NCI-H526 (cell line): ENCODE data around the gene PLIN3.
A peak's percentile ranks its signal among the peaks of the same experiment; 100 is the strongest.
"Not testable (repeated sequence)": the region's sequence is repeated elsewhere in the genome, so short reads cannot be mapped to it uniquely, and the experiment has no call there.

Source experiments
- DNase-seq, 2 experiments: peaks; one replicate each; lab custom pipeline; 2025; lab: John Stamatoyannopoulos, UW

PLIN3 gene, protein sequence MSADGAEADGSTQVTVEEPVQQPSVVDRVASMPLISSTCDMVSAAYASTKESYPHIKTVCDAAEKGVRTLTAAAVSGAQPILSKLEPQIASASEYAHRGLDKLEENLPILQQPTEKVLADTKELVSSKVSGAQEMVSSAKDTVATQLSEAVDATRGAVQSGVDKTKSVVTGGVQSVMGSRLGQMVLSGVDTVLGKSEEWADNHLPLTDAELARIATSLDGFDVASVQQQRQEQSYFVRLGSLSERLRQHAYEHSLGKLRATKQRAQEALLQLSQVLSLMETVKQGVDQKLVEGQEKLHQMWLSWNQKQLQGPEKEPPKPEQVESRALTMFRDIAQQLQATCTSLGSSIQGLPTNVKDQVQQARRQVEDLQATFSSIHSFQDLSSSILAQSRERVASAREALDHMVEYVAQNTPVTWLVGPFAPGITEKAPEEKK

DNA sequence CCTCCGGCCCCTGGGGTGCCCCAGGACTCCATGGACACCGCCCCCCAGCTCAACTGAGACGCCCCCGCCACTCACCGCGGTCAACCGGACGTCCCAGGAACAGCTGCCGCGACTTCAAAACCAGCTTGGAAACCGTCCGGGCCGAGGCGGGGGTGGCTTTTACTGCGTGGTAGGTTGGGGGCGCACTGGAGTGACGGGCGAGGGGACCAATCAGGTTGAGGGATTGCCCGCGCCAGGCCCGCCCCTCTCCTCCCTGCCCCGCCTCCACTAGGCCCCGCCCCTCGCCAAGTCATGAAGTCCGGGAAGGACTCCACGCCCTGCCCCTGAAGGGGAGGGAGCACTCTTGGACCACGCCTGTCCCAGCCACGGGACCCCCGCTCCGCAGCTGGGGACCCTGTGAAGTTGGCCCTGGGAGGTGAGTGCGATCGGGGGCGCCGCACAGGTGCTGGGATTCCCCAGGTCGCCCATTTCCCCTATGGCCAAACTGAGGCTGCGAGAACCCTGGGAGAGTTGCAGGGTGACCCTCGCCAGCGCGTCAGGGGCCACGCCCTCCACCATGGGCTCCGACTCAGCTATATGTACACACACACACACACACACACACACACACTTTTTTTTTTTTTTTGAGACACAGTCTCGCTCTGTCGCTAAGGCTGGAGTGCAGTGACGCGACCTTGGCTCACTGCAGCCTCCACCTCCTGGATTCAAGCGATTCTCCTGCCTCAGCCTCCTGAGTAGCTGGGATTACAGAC is at the start of gene PLIN3:
Gene PLIN3 (minus strand): TSS at position 134 of the 752 bp plus-strand sequence. CDS start 6,273 bp downstream, outside the sequence.
- peak; percentile 22 to 82 for DNase-seq

DNA sequence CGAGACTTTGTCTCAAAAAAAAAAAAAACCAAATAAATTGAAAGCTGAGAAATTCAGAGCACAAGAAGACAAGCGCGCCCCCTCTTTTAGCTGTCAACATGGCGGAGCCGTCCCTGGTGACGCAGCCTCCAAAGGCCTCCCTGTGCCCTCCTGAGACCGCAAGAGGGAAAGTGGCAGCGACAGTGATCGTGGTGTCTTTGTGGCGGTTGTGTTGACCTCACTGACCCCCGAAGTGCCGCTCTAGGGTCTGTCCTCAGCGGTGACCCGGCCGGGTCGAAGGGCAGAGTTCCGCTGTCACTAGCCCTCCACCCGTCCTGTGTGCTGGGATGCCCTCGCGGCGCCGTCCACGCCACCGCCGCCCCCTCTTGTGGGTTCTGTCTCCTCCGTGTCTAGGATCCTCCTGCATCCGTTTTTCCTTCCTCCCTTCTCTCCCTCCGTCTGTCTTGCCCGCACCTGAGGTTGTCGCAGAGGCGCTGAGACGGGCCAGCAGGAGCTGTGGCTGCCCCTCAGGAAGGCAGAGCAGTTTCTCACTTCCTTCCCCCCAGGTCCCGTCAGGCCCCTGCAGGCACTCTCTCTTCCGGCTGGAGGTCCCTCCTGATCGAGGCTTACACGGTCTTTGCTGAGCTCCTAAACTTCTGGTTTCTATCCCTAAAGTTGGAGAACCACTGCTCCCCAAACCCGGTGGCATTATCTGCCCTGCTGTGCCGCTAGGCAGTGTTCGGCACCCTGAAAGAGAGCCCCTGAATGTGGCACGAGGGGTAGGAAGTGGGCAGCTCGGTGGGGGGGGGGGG is 49.0 kb upstream of the PLIN3 start:
- no peak for DNase-seq

DNA sequence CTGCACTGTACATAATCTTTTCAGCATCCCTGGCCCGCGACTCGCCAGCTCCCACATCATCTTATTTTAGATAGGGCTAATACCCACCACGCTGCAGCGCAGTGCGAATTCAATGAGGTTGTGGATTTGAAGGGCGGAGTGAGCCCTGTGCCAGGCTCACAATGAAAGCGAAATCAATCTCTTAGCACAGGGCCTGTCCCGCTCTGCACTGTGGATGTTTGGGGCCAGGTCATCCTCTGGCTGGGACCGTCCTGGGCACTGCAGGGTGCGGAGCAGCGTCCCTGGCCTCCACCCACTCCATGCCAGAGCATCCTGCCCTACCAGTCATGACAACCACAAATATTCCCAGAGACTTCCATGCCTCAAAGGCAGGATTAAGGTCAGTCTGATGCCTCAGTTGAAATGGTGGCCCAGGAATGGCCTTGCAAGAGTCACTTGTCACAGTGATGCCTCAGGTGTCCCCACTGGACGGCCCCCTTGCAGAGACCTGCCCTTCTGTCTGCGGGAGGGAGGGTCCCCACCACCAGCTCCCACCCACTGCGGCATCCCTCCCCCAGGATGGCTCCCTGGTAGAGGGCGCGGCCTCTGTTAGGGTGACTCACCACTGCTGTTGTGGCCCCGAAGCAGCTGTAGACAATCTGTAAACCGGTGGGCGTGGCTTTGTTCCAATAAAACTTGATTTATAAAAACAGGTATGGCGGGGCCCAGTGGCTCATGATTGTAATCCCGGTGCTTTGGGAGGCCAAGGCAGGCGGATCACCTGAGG is 47.5 kb upstream of the PLIN3 start:
- no peak for DNase-seq

DNA sequence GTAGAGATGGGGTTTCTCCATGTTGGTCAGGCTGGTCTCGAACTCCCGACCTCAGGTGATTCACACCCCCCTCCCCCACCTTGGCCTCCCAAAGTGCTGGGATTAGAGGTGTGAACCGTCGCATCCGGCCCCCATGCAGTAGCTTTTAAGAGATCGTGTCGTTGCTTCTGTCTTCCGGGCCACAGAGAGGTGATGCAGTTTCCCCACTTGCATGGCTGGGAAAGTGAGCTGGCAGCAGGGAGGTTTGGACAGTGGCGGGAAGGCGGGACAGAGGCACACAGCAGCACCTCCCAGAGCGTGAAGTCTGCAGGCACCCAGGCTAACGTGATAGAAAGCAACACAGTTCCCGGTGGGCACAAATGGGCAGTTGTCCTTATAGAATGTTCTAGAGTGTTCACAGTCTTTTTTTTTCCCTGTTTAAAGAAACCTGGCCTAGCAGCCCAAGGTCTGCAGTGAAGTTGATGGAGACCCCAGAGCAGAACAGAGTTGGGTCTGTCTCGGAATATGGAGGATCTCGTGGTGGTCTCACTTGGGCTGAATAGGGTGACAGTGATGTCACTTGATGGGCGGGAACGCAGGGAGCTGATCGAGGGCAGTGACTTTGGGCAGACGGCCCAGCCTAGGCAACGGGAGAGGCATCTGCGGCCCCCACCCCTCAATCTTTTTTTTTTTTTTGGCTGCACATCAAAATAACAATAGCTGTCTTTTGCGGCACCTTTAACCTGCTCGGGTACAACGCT is 46.7 kb upstream of the PLIN3 start:
- no peak for DNase-seq

DNA sequence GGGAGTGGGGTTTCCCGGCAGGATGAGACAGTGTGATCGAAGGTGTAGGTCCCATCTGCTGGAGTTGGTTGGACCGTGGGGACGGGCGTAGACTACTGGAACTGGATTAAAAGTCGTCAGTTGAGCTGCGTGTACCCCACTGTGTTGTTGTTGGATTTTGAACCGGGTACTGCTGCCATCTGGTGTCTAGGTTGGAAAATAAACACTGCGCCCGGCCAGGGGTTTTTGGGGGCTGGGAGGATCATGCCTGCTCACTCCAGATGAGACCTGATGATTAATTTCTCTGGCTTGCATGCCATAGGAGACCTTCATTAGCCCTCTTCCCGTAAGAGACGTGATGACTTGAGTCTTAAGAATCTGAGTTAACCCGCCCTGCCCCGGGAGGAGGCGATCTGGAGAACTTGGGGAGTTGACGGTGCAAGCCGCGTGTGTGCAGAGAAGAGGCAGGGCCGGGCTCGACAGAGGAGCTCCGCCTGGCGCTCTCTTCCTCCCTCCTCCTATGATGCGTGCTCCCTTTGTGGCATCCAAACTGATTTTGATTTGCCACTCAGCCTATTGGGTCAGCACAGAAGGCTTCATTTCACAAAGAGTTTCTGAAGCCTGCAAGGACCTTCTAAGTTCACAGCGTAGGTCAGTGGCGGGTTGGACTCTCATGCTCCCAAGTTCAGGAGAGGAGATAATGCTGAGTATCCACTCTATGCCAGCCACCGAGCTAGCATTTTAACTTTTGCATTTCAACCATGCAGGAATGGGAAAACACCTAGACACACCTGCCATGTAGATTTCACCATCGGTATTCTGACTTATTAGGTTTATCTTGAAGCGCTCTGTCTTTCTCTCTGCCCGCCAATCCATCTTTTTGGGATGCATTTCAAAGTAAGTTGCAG is 44.6 kb upstream of the PLIN3 start:
- DNase-seq = peak; percentile 44 to 65

DNA sequence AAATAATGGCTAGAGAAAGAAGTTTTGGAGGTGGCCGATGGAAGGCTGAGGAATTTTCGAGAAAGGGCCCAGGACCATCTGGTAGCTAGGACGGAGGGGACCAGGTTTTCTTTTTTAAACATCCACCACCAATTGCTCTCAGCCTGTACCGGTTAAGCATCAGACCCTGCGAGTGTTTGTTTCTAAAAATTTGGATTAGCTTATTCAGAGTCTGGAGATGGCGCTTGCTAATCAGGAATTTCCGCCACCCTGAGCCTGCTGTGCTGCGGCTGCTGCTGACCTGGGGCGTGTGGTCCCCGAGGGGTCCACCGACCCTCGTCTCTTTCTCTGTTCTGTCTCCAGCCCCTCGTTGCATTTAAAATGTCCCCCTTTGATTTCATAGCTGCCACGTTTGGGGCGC is 43.8 kb upstream of the PLIN3 start:
- no peak for DNase-seq

DNA sequence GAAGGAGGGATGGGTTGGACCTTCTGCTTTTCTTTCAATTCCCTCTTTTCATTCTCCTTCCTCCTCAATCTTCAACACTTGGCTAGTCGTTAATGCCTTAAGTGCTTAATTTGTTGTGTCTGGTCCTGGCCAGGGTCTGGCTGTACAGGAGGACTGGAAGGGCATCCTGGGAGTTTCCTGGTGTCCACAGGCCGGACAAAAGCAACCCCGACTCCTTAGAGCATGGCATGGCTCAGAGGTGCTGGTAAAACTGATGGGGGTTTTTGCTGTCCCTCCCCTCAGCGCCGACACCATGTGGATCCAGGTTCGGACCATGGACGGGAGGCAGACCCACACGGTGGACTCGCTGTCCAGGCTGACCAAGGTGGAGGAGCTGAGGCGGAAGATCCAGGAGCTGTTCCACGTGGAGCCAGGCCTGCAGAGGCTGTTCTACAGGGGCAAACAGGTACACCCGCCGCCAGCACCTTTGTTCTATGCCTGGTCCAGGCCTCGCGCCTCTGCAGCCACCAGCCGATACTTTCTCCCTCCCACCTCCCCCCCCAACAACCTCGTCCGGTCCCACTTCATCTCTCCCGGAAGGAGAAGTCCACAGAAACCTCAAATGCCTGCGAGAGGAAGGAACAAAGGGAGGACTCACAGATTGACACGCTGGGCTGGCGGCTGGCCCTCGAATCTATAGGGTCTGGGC is 43.3 kb upstream of the PLIN3 start:
- peak in 1 of 2 experiments; percentile 31 for DNase-seq

DNA sequence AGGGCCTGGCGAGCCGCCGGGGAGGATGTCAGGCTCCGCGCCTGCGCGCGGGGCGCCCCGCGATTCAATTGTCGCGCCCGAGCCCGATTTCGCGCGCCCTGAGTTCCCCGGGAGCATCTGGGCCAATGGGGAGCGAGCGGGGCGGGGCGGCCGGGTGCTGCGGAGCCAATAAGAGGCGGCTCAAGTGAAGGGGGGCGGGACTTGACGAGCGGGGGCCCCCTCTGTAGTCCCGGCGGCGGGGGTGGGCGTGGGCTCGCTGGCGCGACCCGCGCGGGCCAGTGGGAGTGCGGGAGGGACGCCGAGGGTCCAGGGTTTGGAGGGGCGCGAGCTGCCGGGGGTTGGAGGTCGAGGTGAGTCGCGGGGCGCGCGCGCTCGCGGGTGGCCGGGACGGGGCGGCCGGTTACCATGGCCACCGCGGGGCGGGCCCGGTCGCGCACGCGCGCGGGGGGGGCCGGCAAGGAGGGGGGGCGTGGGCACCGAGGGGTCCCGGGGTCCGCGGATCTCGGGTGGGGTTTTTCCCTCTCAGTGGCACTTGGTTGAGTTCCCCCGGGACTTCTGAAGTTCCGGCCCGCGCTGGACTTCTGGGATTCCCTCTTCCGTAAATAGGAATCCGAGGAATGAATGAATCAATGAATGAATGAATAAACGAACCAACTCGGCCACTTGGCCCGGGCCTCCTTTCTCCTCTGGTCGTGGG is 42.6 kb upstream of the PLIN3 start:
- DNase-seq = peak; percentile 39 to 92

DNA sequence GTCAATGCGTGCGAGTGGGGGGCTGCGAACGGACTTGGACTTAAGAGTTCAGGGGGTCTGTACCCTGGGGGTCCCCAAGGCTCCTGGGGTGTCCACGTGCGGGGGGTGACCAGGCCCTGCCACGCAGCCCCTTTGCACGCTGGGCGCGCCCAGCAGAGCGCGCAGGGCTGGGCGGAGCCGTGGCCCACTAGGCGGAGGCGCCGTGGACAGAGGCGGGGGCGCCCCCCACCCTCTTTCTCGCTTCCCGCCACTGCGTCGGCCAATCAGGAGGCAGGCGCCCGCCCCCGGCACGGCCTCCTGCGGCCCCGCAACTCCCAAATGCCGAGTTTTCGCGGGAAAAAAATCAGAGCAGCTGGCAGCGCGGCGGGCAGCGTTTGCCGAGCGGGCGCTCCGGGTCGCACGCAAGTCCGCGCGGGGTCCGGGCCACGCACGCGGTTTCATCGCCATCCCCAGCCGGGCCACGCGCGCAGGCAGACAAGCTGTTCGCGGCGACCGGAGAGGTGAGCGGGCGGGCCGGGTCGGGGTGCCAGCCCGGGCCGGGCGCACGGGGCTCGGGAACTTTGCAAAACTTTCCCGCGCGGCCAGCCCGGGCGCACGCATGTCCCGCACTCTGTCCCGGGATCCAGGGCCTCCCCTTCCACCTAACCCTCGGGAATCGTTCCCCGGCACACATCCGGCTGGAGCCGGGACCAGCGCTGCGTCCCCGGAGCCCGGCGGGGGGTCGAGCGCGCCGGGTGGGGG is 41.9 kb upstream of the PLIN3 start, which contains the start of gene UHRF1:
Gene UHRF1 (plus strand): TSS at position 346 of the 741 bp plus-strand sequence. CDS start 1,385 bp downstream, outside the sequence.
- peak in 1 of 2 experiments; percentile 60 for DNase-seq

DNA sequence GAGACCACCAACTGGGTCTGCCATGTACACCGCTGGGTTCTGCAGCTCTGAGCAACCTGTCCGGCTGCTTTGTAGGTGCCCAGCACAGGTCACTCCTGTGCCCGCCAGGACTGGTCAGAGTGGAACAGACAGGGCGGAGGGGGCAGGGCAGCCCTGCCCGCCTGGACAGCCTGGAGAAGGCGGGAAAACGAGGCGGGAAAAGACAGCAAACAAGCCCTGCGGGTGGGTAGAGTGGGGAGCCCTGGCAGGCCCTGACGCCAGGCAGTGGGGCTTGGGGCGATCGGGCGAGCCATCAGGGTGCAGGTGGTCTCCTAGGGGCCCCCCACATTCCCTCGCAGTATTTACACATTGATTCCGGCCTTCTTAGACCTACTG is 41.3 kb upstream of the PLIN3 start:
- peak in 1 of 2 experiments; percentile 4 for DNase-seq

DNA sequence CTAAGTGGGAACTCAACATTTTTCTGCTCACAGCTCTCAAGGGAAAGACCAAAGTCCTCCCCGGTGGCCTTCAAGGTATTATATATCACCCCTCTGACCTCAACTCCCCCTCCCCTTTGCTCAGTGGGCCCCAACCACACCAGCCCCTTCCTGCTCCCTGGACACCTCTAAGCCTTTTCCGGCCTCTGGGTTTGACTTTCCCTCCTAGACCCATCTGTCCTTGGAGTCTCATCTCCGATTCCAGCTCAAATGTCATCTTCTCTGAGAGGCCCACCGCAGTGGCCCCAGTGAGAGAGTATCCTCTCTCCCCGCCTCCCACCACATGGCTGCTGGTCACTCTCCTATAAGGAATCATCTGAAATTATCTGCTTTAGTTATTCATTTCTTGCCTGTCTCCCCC is 40.9 kb upstream of the PLIN3 start:
- DNase-seq = no peak

DNA sequence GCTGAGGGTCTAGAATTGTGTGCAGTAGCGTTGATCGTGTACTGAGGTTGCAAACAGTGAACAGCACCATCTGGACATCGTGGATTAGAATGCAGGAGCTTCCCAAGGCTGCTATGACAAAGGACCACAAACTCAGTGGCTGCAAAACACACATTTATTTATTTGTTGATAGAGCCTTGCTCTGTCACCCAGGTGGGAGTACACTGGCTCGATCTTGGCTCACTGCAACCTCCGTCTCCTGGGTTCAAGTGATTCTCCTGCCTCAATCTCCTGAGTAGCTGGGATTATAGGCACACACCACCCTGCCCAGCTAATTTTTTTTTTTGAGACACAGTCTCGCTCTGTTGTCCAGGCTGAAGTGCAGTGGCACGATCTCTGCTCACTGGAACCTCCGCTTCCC is 39.5 kb upstream of the PLIN3 start:
- DNase-seq = no peak

DNA sequence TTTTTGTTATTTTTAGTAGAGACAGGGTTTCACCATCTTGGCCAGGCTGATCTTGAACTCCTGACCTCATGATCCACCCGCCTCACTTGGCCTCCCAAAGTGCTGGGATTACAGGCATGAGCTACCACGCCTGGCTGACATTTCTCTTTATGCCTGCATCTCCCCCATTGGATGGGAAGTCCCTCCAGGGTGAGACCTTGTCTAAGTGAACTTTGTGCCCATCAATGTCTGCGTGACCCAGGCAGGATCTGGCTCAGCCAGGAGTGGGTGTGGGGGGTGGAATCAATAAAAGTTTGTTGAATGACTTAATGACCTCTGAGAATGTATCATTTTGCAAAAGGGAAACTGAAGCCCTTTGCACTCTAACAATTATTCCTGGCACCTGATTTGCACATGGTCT is 37.0 kb upstream of the PLIN3 start:
- no peak for DNase-seq

DNA sequence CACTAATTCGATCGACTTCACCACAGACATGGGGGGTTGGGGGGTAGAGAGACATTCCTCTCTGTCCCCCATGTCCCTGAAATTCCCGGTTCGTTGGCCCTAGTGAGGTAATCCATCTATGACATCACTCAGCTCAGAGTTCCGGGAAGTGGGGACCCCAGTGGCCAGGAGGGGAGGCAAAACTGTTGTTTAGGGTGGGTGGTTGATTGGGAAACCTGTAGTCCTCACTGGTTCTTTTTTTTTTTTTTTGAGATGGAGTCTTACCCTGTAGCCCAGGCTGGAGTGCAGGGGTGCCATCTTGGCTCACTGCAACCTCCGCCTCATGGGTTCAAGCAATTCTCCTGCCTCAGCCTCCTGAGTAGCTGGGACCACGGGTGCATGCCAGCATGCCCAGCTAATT is 35.3 kb upstream of the PLIN3 start, which contains the start of gene ARRDC5:
Gene ARRDC5 (minus strand): TSS at position 101 of the 400 bp plus-strand sequence. CDS start 71 bp downstream, at position 30.
- DNase-seq = no peak

DNA sequence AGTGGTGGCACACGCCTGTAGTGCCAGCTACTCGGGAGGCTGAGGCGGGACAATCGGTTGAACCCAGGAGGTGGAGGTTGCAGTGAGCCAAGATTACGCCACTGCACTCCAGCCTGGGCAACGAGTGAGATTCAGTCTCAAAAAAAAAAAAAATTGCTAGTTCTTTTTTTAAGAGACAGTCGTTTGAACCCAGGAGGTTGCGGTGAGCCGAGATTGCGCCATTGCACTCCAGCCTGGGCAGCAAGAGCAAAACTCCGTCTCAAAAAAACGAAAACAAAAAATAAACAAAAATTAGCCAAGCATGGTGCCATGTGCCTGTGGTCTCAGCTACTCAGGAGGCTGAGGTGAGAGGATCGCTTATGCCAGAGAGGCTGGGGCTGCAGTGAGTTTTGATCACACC is 33.4 kb upstream of the PLIN3 start:
- DNase-seq = not testable (repeated sequence)

DNA sequence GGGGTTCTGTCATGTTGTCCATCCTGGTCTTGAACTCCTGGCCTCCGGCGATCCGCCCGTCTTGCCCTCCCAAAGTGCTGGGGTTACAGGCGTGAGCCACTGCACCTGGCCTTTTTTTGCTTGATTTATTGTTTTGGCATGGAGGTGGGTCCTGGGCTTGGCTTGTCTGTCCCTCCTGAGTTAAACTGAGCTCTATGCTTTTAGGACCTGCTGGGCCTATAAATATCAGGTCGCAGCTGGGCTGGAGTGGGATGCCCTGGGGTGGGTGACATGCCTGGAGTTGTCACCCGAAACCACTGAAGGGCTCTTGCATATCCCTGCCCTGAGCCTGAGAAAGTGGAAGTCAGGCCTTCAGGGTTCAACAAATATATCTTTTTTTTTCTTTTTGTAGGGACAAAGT is 29.7 kb upstream of the PLIN3 start:
- no peak for DNase-seq

DNA sequence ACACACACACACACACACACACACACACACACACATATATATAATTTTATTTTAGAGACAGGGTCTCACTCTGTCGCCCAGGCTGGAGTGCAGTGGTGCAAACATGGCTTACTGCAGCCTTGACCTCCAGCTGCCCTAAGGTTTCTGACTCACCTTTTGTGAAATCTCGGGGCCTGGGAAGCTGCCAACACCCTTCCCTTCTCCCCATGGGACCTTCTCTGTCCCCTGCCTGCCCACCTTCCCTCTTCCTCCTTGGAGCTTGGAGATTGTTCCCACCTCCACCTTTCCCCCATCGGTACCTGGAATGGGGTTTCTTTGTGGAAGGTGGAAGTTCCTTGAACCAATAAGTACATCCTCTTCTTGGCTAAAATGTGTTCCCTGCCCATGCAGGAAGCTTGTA is 28.9 kb upstream of the PLIN3 start:
- no peak for DNase-seq

DNA sequence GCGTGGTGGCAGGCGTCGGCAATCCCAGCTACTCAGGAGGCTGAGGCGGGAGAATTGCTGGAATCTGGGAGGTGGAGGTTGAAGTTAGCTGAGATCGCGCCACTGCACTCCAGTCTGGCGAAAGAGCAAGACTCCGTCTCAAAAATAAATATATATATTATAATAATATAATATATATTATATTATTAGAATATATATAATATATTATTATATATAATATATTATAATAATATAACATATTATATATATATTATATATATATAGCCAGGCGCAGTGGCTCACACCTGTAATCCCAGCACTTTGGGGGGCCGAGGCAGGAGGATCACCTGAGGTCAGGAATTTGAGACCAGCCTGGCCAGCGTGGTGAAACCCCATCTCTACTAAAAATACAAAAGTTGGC is 25.5 kb upstream of the PLIN3 start:
- not testable (repeated sequence) for DNase-seq
